Trophoblast cell (in vitro differentiated cells and primary cell): ENCODE measurements around the gene KCNQ1OT1.

Experiments
- DNase-seq, 2 donors: peaks; one replicate each; pipeline ENCODE4 v3.0.0-alpha.2; 2016
- H2AFZ ChIP-seq: 2 replicates; pipeline ENCODE4 v1.6.1; 2013; ENCODE audit warnings: low read length, moderate library complexity, mild to moderate bottlenecking; ENCODE audit not compliant: insufficient read depth, poor library complexity
- H2AK5ac ChIP-seq: 2 replicates; pipeline ENCODE4 v1.6.1; 2013; ENCODE audit warnings: mild to moderate bottlenecking, low read length
- H2BK120ac ChIP-seq: 2 replicates; pipeline ENCODE4 v1.6.1; 2013; ENCODE audit warnings: low read length, mild to moderate bottlenecking, moderate library complexity; ENCODE audit not compliant: insufficient read depth, poor library complexity
- H2BK12ac ChIP-seq: 2 replicates; pipeline ENCODE4 v1.6.1; 2013; ENCODE audit warnings: mild to moderate bottlenecking, low read length, moderate library complexity
- H2BK5ac ChIP-seq: 2 replicates; pipeline ENCODE4 v1.6.1; 2013; ENCODE audit warnings: low read length, low read depth, moderate library complexity, mild to moderate bottlenecking; ENCODE audit not compliant: poor library complexity
- H3K14ac ChIP-seq: 2 replicates; pipeline ENCODE4 v1.6.1; 2013; ENCODE audit warnings: mild to moderate bottlenecking, low read length
- H3K18ac ChIP-seq: 2 replicates; pipeline ENCODE4 v1.6.1; 2013; ENCODE audit warnings: mild to moderate bottlenecking, low read length
- H3K23ac ChIP-seq: 2 replicates; pipeline ENCODE4 v1.6.1; 2013; ENCODE audit warnings: low read length
- H3K27ac ChIP-seq: 2 replicates; pipeline ENCODE4 v1.5.1; 2013; ENCODE audit warnings: low read depth, mild to moderate bottlenecking, inconsistent platforms, low read length, moderate library complexity
- H3K27me3 ChIP-seq: 2 replicates; pipeline ENCODE4 v1.6.1; 2013; ENCODE audit warnings: inconsistent platforms, mild to moderate bottlenecking, low read length, moderate library complexity; ENCODE audit not compliant: insufficient read depth
- H3K36me3 ChIP-seq, 2 experiments: 1 replicate in 1 of 2; 2 replicates in 1 of 2; pipeline ENCODE4 v1.6.1; 2013; ENCODE audit warnings: low read length in 2 of 2, mild to moderate bottlenecking in 2 of 2, moderate library complexity in 1 of 2; ENCODE audit not compliant: insufficient read depth in 2 of 2, control insufficient read depth in 1 of 2
- H3K4ac ChIP-seq: 2 replicates; pipeline ENCODE4 v1.6.1; 2013; ENCODE audit warnings: low read depth, mild to moderate bottlenecking, low read length, moderate library complexity
- H3K4me1 ChIP-seq, 2 experiments: 1 replicate in 1 of 2; 2 replicates in 1 of 2; pipeline ENCODE4 v1.6.1; 2013; ENCODE audit warnings: low read length in 2 of 2, mild to moderate bottlenecking in 2 of 2, moderate library complexity in 1 of 2; ENCODE audit not compliant: insufficient read depth in 2 of 2, control insufficient read depth in 1 of 2
- H3K4me2 ChIP-seq: 2 replicates; pipeline ENCODE4 v1.6.1; 2013; ENCODE audit warnings: inconsistent platforms, mild to moderate bottlenecking, low read length, moderate library complexity
- H3K4me3 ChIP-seq: 2 replicates; pipeline ENCODE4 v1.5.1; 2013; ENCODE audit warnings: mild to moderate bottlenecking, low read depth, low read length, inconsistent platforms
- H3K79me1 ChIP-seq: one replicate; pipeline ENCODE4 v1.6.1; 2013; ENCODE audit warnings: low read length
- H3K79me2 ChIP-seq: 2 replicates; pipeline ENCODE4 v1.6.1; 2013; ENCODE audit warnings: low read length, mild to moderate bottlenecking; ENCODE audit not compliant: control insufficient read depth, insufficient read depth, poor library complexity
- H3K9ac ChIP-seq: 2 replicates; pipeline ENCODE4 v1.6.1; 2013; ENCODE audit warnings: mild to moderate bottlenecking, low read length
- H3K9me3 ChIP-seq: 2 replicates; pipeline ENCODE4 v1.6.1; 2013; ENCODE audit warnings: low read depth, mild to moderate bottlenecking, control low read depth, inconsistent platforms, low read length; ENCODE audit not compliant: insufficient read depth
- H4K12ac ChIP-seq: 2 replicates; pipeline ENCODE4 v1.6.1; 2013; ENCODE audit warnings: low read depth, mild to moderate bottlenecking, low read length, moderate library complexity
- H4K8ac ChIP-seq: 2 replicates; pipeline ENCODE4 v1.6.1; 2013; ENCODE audit warnings: low read depth, mild to moderate bottlenecking, low read length, moderate library complexity
- H4K91ac ChIP-seq: one replicate; pipeline ENCODE4 v1.6.1; 2013; ENCODE audit warnings: low read depth, mild to moderate bottlenecking, low read length, moderate library complexity
- WGBS: extraction: QIAGEN DNeasy Blood & Tissue Kit; methylation state at CpG from one replicate; pipeline ENCODE4 v1.1.7; 2013; ENCODE audit warnings: missing lambda C conversion rate; ENCODE audit not compliant: insufficient read length, insufficient coverage; ENCODE audit errors: extremely low coverage; 5-methylcytosine and 5-hydroxymethylcytosine counted together

KCNQ1OT1 gene

GRCh38 chr11:2649400-2649799 lies 50.4 kb downstream of the KCNQ1OT1 start:
- H2BK12ac ChIP-seq = no peak overlapping the region
- H4K8ac ChIP-seq = no peak overlapping the region
- H3K36me3 ChIP-seq = no peaks in the 10 kb centered on the region

GRCh38 chr11:2647953-2648352 lies 51.8 kb downstream of the KCNQ1OT1 start:
- no peak for DNase-seq
- Histone ChIP-seq H4K91ac (no peak overlapping the region), H3K27me3 (no peaks in the 10 kb centered on the region), H3K4me2 (no peak overlapping the region), H3K79me2 (no peaks in the 10 kb centered on the region), H3K23ac (no peak overlapping the region), H3K4ac (no peak overlapping the region), H4K8ac (no peak overlapping the region), H3K4me3 (no peak overlapping the region), H3K9ac (no peak overlapping the region), H3K4me1 (peaks cover 10 to 11% of the 10 kb centered on the region in 2 experiments), H3K79me1 (no peaks in the 10 kb centered on the region), H2BK12ac (no peak overlapping the region), H2AK5ac (no peak overlapping the region), H2AFZ (no peak overlapping the region), H3K9me3 (peaks cover 30% of the 10 kb centered on the region), H4K12ac (no peak overlapping the region), H3K27ac (no peak overlapping the region), H2BK5ac (no peak overlapping the region), H3K18ac (no peak overlapping the region), H2BK120ac (no peak overlapping the region), H3K14ac (no peak overlapping the region), H3K36me3 (no peaks in the 10 kb centered on the region)
- no CpG with 5 or more reads among the region's 6 CpGs for WGBS

More at GRCh38 chr11:2649400-2649799, 50.4 kb downstream of the KCNQ1OT1 start:
- no peaks in the 10 kb centered on the region for H3K79me2 ChIP-seq
- H4K12ac ChIP-seq = no peak overlapping the region
- no peak overlapping the region for H2AK5ac ChIP-seq
- no peak overlapping the region for H3K4ac ChIP-seq
- no peak overlapping the region for H3K9ac ChIP-seq
- H3K27me3 ChIP-seq = no peaks in the 10 kb centered on the region
- H3K79me1 ChIP-seq = no peaks in the 10 kb centered on the region
- peaks cover 10 to 11% of the 10 kb centered on the region in 2 experiments for H3K4me1 ChIP-seq
- H3K9me3 ChIP-seq = peaks cover 41% of the 10 kb centered on the region
- DNase-seq = peak in 1 of 2 donors; percentile 10
- no peak overlapping the region for H3K23ac ChIP-seq
- H3K27ac ChIP-seq = no peak overlapping the region
- H3K18ac ChIP-seq = no peak overlapping the region
- H3K4me3 ChIP-seq = no peak overlapping the region
- H2BK120ac ChIP-seq = no peak overlapping the region
- H2AFZ ChIP-seq = no peak overlapping the region
- H3K14ac ChIP-seq = no peak overlapping the region
- no peak overlapping the region for H3K4me2 ChIP-seq
- no peak overlapping the region for H2BK5ac ChIP-seq
- no peak overlapping the region for H4K91ac ChIP-seq

GRCh38 chr11:2647167-2647566 lies 52.6 kb downstream of the KCNQ1OT1 start:
- H2AFZ ChIP-seq = no peak overlapping the region
- H2BK12ac ChIP-seq = no peak overlapping the region

DNA sequence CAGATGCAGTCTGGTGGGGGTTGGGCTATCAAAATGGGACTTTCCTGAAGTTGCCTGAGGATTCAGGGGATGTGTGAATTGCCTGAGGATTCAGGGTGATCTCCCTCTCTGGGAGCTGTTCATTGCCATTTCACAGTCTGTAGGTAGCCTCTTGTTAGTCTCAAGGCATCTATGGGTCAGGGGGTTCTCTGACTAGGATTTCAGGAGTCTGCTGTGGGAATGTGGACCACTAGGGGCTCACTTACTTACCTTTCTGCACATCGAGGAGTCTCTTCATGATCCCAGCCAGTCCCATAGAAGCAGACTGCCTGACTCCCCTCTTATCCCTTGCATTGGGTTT lies 54.0 kb downstream of the KCNQ1OT1 start:
- no peaks in the 10 kb centered on the region for H3K4me1 ChIP-seq
- H3K4ac ChIP-seq = no peak overlapping the region
- WGBS = no CpG with 5 or more reads among the region's 1 CpG
- no peak overlapping the region for H3K4me2 ChIP-seq
- no peak for DNase-seq
- no peak overlapping the region for H2BK5ac ChIP-seq
- H3K9ac ChIP-seq = no peak overlapping the region
- no peak overlapping the region for H3K14ac ChIP-seq
- H3K36me3 ChIP-seq = no peaks in the 10 kb centered on the region
- H2AK5ac ChIP-seq = no peak overlapping the region
- H4K91ac ChIP-seq = no peak overlapping the region
- H3K9me3 ChIP-seq = peaks cover 19% of the 10 kb centered on the region
- no peak overlapping the region for H2BK120ac ChIP-seq
- no peak overlapping the region for H3K23ac ChIP-seq
- H3K4me3 ChIP-seq = no peak overlapping the region
- H3K27me3 ChIP-seq = no peaks in the 10 kb centered on the region
- no peaks in the 10 kb centered on the region for H3K79me2 ChIP-seq
- H2AFZ ChIP-seq = no peak overlapping the region
- H3K79me1 ChIP-seq = no peaks in the 10 kb centered on the region
- no peak overlapping the region for H3K27ac ChIP-seq
- no peak overlapping the region for H2BK12ac ChIP-seq
- H3K18ac ChIP-seq = no peak overlapping the region
- no peak overlapping the region for H4K12ac ChIP-seq
- no peak overlapping the region for H4K8ac ChIP-seq

More at GRCh38 chr11:2647167-2647566, 52.6 kb downstream of the KCNQ1OT1 start:
- Histone ChIP-seq H4K8ac (no peak overlapping the region), H3K4me1 (peaks cover 6 to 8% of the 10 kb centered on the region in 2 experiments), H2AK5ac (no peak overlapping the region), H2BK5ac (no peak overlapping the region), H4K12ac (no peak overlapping the region), H3K9me3 (peaks cover 26% of the 10 kb centered on the region), H3K36me3 (no peaks in the 10 kb centered on the region), H3K9ac (no peak overlapping the region), H3K4ac (no peak overlapping the region), H3K27me3 (no peaks in the 10 kb centered on the region), H3K79me1 (no peaks in the 10 kb centered on the region), H3K18ac (no peak overlapping the region), H3K4me2 (no peak overlapping the region), H3K4me3 (no peak overlapping the region), H3K79me2 (no peaks in the 10 kb centered on the region), H4K91ac (no peak overlapping the region), H3K27ac (no peak overlapping the region), H3K14ac (no peak overlapping the region), H3K23ac (no peak overlapping the region), H2BK120ac (no peak overlapping the region)
- no peak for DNase-seq
- WGBS = no CpG with 5 or more reads among the region's 1 CpG
